Mucosa of gallbladder (tissue), 1 donor: ENCODE results near the gene PLXNC1. TPM values are rescaled to one million over a fixed set of nuclear protein-coding genes. Genes with fewer than 3 reads are reported as not detected.

Experiments used
- DNase-seq: peaks from one replicate; pipeline ENCODE4 v3.0.0-alpha.2; 2020; ENCODE audit warnings: low spot score
- total RNA-seq: library from RNA; stranded (reverse); gene quantifications from one replicate; pipeline ENCODE4 v1.2.1, GENCODE V29; 2021
- donor health status: DM: no; HTN: no; CAD: no.

The PLXNC1 gene
- total RNA-seq, 1 donor from 2014 or later: 17.6 TPM

- no peak for DNase-seq
Observed at GRCh38 chr12:94204499-94205247, 56.3 kb downstream of the PLXNC1 start.

- DNase-seq: no peak
Observed at GRCh38 chr12:94205822-94206221, 57.4 kb downstream of the PLXNC1 start.

- DNase-seq: no peak
Observed at GRCh38 chr12:94206886-94207285, 58.5 kb downstream of the PLXNC1 start.

- DNase-seq: no peak
Observed at GRCh38 chr12:94207467-94207848, 59.1 kb downstream of the PLXNC1 start.

GRCh38 chr12:94207849-94208621 is 59.7 kb downstream of the PLXNC1 start:
- no peak for DNase-seq

GRCh38 chr12:94208622-94208966 is 60.2 kb downstream of the PLXNC1 start:
- DNase-seq: no peak

- DNase-seq: no peak
Observed at GRCh38 chr12:94209240-94209639, 60.9 kb downstream of the PLXNC1 start.

GRCh38 chr12:94211021-94211420 is 62.6 kb downstream of the PLXNC1 start:
- DNase-seq: no peak

- no peak for DNase-seq
Observed at GRCh38 chr12:94218233-94218632, 69.9 kb downstream of the PLXNC1 start.

GRCh38 chr12:94219622-94220302 is 71.4 kb downstream of the PLXNC1 start:
- no peak for DNase-seq

GRCh38 chr12:94220804-94221203 is 72.4 kb downstream of the PLXNC1 start:
- no peak for DNase-seq

GRCh38 chr12:94222351-94223084 is 74.1 kb downstream of the PLXNC1 start:
- DNase-seq: no peak

GRCh38 chr12:94223842-94224241 is 75.5 kb downstream of the PLXNC1 start:
- no peak for DNase-seq

- DNase-seq: no peak
Observed at GRCh38 chr12:94225506-94225905, 77.1 kb downstream of the PLXNC1 start.

- DNase-seq: no peak
Observed at GRCh38 chr12:94225947-94226630, 77.7 kb downstream of the PLXNC1 start.

- no peak for DNase-seq
Observed at GRCh38 chr12:94227066-94227465, 78.7 kb downstream of the PLXNC1 start.

GRCh38 chr12:94228488-94228907 is 80.1 kb downstream of the PLXNC1 start:
- no peak for DNase-seq

- no peak for DNase-seq
Observed at GRCh38 chr12:94229902-94230301, 81.5 kb downstream of the PLXNC1 start.

- no peak for DNase-seq
Observed at GRCh38 chr12:94230357-94230905, 82.1 kb downstream of the PLXNC1 start.

GRCh38 chr12:94231709-94232108 is 83.3 kb downstream of the PLXNC1 start:
- no peak for DNase-seq

GRCh38 chr12:94235848-94236247 is 87.5 kb downstream of the PLXNC1 start:
- no peak for DNase-seq
